CD4-positive, CD25-positive, alpha-beta regulatory T cell (primary cell): ENCODE measurements around the gene GPR15LG. TPM values are rescaled to one million over a fixed set of nuclear protein-coding genes. Genes with fewer than 3 reads are reported as not detected.

Source experiments
- polyA plus RNA-seq, 4 donors: library from polyadenylated mRNA; unstranded; fragments of 300-500 nt; fragmentation: Illumina TruSeq; gene quantifications; one replicate each; pipeline ENCODE4 v1.2.3, GENCODE V29; 2021
- total RNA-seq: library from RNA; stranded (reverse); gene quantifications from one replicate; pipeline ENCODE4 v1.2.3, GENCODE V29; 2022

The GPR15LG gene
- total and polyA plus RNA-seq, 5 donors from 2014 or later, result not detected

Other genes with a start within 250 kb of the GPR15LG start
- 77.9 TPM for gene GHITM, start 34.3 kb upstream of the GPR15LG start, total RNA-seq
- 100 to 1,000 TPM; 273 to 303 (median 288) TPM for gene GHITM, start 34.3 kb upstream of the GPR15LG start, polyA plus RNA-seq
- 0.25 TPM for gene CDHR1, start 20.7 kb downstream of the GPR15LG start, total RNA-seq
- under 1 TPM in 1 of 4 donors, not detected in 3; 0.28 TPM for gene CDHR1, start 20.7 kb downstream of the GPR15LG start, polyA plus RNA-seq
- gene LRIT2, start 51.7 kb downstream of the GPR15LG start, total RNA-seq, result not detected
- not detected for gene LRIT2, start 51.7 kb downstream of the GPR15LG start, polyA plus RNA-seq
- not detected for gene LRIT1, start 67.7 kb downstream of the GPR15LG start, total RNA-seq
- gene LRIT1, start 67.7 kb downstream of the GPR15LG start, polyA plus RNA-seq, result not detected
- gene RGR, start 71.3 kb downstream of the GPR15LG start, total RNA-seq, result not detected
- gene RGR, start 71.3 kb downstream of the GPR15LG start, polyA plus RNA-seq, result not detected
- gene CCSER2, start 154.8 kb downstream of the GPR15LG start, total RNA-seq, result 110 TPM
- 10 to 100 TPM; 45.7 to 78.5 (median 70.9) TPM for gene CCSER2, start 154.8 kb downstream of the GPR15LG start, polyA plus RNA-seq